K562 (cell line): ENCODE measurements around the gene LAMA1. TPM values are rescaled to one million over a fixed set of nuclear protein-coding genes. Genes with fewer than 3 reads are reported as not detected.

Experiments used
- ATAC-seq: fragments of 200-7000 bp; cut with Tn5 transposase; 3 replicates; pipeline ENCODE4 v1.9.1; 2020; ENCODE audit warnings: moderate library complexity
- BruUV-seq: library from RNA; stranded (reverse); fragments of 400-500 nt; replicated peaks from 2 replicates; lab custom pipeline; 2021; lab: Mats Ljungman, UMichigan
- CTCF ChIA-PET: fragments of 300-600 bp; formaldehyde crosslinking; extraction: SDS; loops from one replicate; lab custom pipeline; 2021; ENCODE audit warnings: low intra/inter-chr PET ratio; lab: Yijun Ruan, JAX
- POLR2A ChIA-PET: fragments of 300-600, 350-650 bp; sonication (Branson Sonifier 250); formaldehyde crosslinking; extraction: SDS; loops from one replicate; lab custom pipeline; 2021; ENCODE audit warnings: antibody characterized with exemption, inconsistent platforms; lab: Yijun Ruan, JAX
- DNase-seq, 4 experiments: peaks; one replicate each; pipeline versions ENCODE4 v3.0.0 to v3.0.0-alpha.2; 2011 to 2018; ENCODE audit warnings: low spot score in 3 of 4, mixed read lengths in 3 of 4; ENCODE audit errors: extremely low read depth in 1 of 4
- FAIRE-seq: peaks from 2 replicates; lab custom pipeline; 2011; peaks lifted over from hg19 to GRCh38; lab: Jason Lieb, UNC
- H2AFZ ChIP-seq: 2 replicates; pipeline ENCODE4 v1.6.0; 2011; ENCODE audit warnings: low read depth, low read length, control low read depth, inconsistent platforms
- H3K27ac ChIP-seq: fragments of 200-600 bp; 3 replicates; pipeline ENCODE4 v1.8.0; 2011; ENCODE audit warnings: low read depth, mild to moderate bottlenecking, control low read depth, inconsistent platforms, low read length, moderate library complexity, mixed read lengths; ENCODE audit errors: extremely low read depth
- H3K27me3 ChIP-seq, 2 experiments: fragments of 300-600 bp in 1 of 2; 2 replicates in 1 of 2; 3 replicates in 1 of 2; pipeline versions ENCODE4 v1.6.0 to v1.8.0; 2011; ENCODE audit warnings: inconsistent platforms in 2 of 2, low read length in 2 of 2, mild to moderate bottlenecking in 1 of 2, mixed read lengths in 1 of 2, moderate library complexity in 1 of 2; ENCODE audit not compliant: control insufficient read depth in 2 of 2, insufficient read depth in 2 of 2
- H3K36me3 ChIP-seq: fragments of 300-600 bp; 3 replicates; pipeline ENCODE4 v1.8.0; 2011; ENCODE audit warnings: mild to moderate bottlenecking, low read length, inconsistent platforms; ENCODE audit not compliant: control insufficient read depth, insufficient read depth
- H3K4me1 ChIP-seq, 2 experiments: fragments of 200-600 bp in 1 of 2; replicated peaks in 1 of 2; 2 replicates in 1 of 2; 3 replicates in 1 of 2; pipeline versions ENCODE4 v1.5.1 to v1.8.0; 2011; ENCODE audit warnings: inconsistent platforms in 2 of 2, low read length in 2 of 2, mild to moderate bottlenecking in 1 of 2, mixed read lengths in 1 of 2, moderate library complexity in 1 of 2; ENCODE audit not compliant: control insufficient read depth in 2 of 2, insufficient read depth in 2 of 2
- H3K4me2 ChIP-seq: 2 replicates; pipeline ENCODE4 v1.6.1; 2011; ENCODE audit warnings: low read length, control low read depth, inconsistent platforms, mixed read lengths; ENCODE audit not compliant: insufficient read depth
- H3K4me3 ChIP-seq: fragments of 200-600 bp; sonication (generic), shearing (Covaris generic); 2 replicates; pipeline ENCODE4 v1.5.1; 2016; ENCODE audit warnings: control low read depth, inconsistent platforms
- H3K79me2 ChIP-seq: fragments of 200-600 bp; 3 replicates; pipeline ENCODE4 v1.8.0; 2011; ENCODE audit warnings: low read length, inconsistent platforms; ENCODE audit not compliant: control insufficient read depth, insufficient read depth
- H3K9ac ChIP-seq, 2 experiments: 2 replicates each; pipeline versions ENCODE4 v1.6.0 to v1.6.1; 2011; ENCODE audit warnings: low read depth in 2 of 2, low read length in 2 of 2, control low read depth in 1 of 2, inconsistent platforms in 1 of 2, mild to moderate bottlenecking in 1 of 2, mixed read lengths in 1 of 2; ENCODE audit not compliant: insufficient read depth in 1 of 2
- H3K9me1 ChIP-seq: one replicate; pipeline ENCODE4 v1.6.0; 2011; ENCODE audit warnings: inconsistent platforms, mild to moderate bottlenecking, low read length, moderate library complexity; ENCODE audit not compliant: control insufficient read depth, insufficient read depth
- H3K9me3 ChIP-seq: replicated peaks from 2 replicates; pipeline ENCODE4 v1.5.1; 2011; ENCODE audit warnings: low read depth, low read length, inconsistent platforms; ENCODE audit not compliant: control insufficient read depth, insufficient read depth
- H4K20me1 ChIP-seq: replicated peaks from 2 replicates; pipeline ENCODE4 v1.6.1; 2011; ENCODE audit warnings: low read length, inconsistent platforms, mixed read lengths; ENCODE audit not compliant: control insufficient read depth, insufficient read depth
- CSDE1 ChIP-seq, 2 experiments: fragments of 450-650 bp; IDR thresholded peaks; 2 replicates each; pipeline ENCODE4 v1.6.1; 2016; ENCODE audit warnings: mild to moderate bottlenecking in 1 of 2
- EHMT2 ChIP-seq: fragments of 450-650 bp; IDR thresholded peaks from 2 replicates; pipeline ENCODE4 v1.6.1; 2018; ENCODE audit warnings: antibody characterized with exemption
- FOXA3 ChIP-seq, 2 experiments: fragments of 450-650 bp in 1 of 2; sonication (generic) in 1 of 2; formaldehyde crosslinking; IDR thresholded peaks in 1 of 2; conservative IDR thresholded peaks in 1 of 2; 2 replicates each; pipeline versions ENCODE4 v1.4.0 to v1.8.0; 2020 to 2022; ENCODE audit warnings: mild to moderate bottlenecking in 2 of 2, missing genetic modification reagents in 1 of 2
- HLTF ChIP-seq: fragments of 450-650 bp; IDR thresholded peaks from 2 replicates; pipeline ENCODE4 v1.6.1; 2016
- NCOA2 ChIP-seq, 2 experiments: fragments of 450-650 bp; IDR thresholded peaks; 2 replicates each; pipeline ENCODE4 v1.6.1; 2018; ENCODE audit warnings: mild to moderate bottlenecking in 2 of 2, moderate library complexity in 1 of 2; ENCODE audit not compliant: partially characterized antibody in 2 of 2
- NR1H2 ChIP-seq: sonication (generic); formaldehyde crosslinking; IDR thresholded peaks from 2 replicates; pipeline ENCODE4 v1.4.0; 2020; ENCODE audit warnings: mild to moderate bottlenecking, missing genetic modification reagents
- POLR2H ChIP-seq: IDR thresholded peaks from 2 replicates; pipeline ENCODE4 v1.6.1; 2016; ENCODE audit warnings: missing genetic modification characterization, low read depth, mild to moderate bottlenecking, control low read depth, missing compliant biosample characterization, moderate library complexity
- RCOR1 ChIP-seq, 2 experiments: IDR thresholded peaks; 2 replicates each; pipeline ENCODE4 v1.6.1; 2012; ENCODE audit warnings: low read depth in 2 of 2, low read length in 2 of 2, borderline replicate concordance in 1 of 2, improper control_type of control experiment in 1 of 2
- RNF2 ChIP-seq: sonication (generic); IDR thresholded peaks from 2 replicates; pipeline ENCODE4 v1.6.1; 2016
- SMARCC2 ChIP-seq: fragments of 450-650 bp; IDR thresholded peaks from 2 replicates; pipeline ENCODE4 v1.6.1; 2017; ENCODE audit warnings: antibody characterized with exemption, moderate library complexity, mild to moderate bottlenecking, low read depth
- TAL1 ChIP-seq: fragments of 450-650 bp; IDR thresholded peaks from 2 replicates; pipeline ENCODE4 v1.6.1; 2016; ENCODE audit warnings: mild to moderate bottlenecking
- ZBTB1 ChIP-seq: sonication (generic); formaldehyde crosslinking; IDR thresholded peaks from 2 replicates; pipeline ENCODE4 v1.8.1; 2023; ENCODE audit warnings: missing genetic modification reagents, low read depth, mild to moderate bottlenecking, borderline replicate concordance
- ZFX ChIP-seq: sonication (generic); formaldehyde crosslinking; IDR thresholded peaks from 2 replicates; pipeline ENCODE4 v1.8.0; 2022; ENCODE audit warnings: mild to moderate bottlenecking, missing genetic modification reagents, moderate library complexity
- ZNF41 ChIP-seq: fragments of 250-450 bp; sonication (Bioruptor Pico); conservative IDR thresholded peaks from 2 replicates; pipeline ENCODE4 v1.4.0; 2020; ENCODE audit warnings: mild to moderate bottlenecking
- WGBS: fragments of 100-300 bp; shearing (Covaris generic); methylation state at CpG from one replicate; pipeline ENCODE4 v1.1.6; 2016; ENCODE audit warnings: low coverage, mixed read lengths; ENCODE audit not compliant: insufficient coverage; ENCODE audit errors: missing lambda C conversion rate; 5-methylcytosine and 5-hydroxymethylcytosine counted together
- in situ Hi-C: fragments of 300-500 bp; cut with MboI; formaldehyde crosslinking; loops from 4 replicates; pipeline ENCODE4 v1.15.0; 2018; ENCODE audit warnings: inconsistent platforms, mixed read lengths
- intact Hi-C: fragments of 100-400 bp; cut with micrococcal nuclease; formaldehyde crosslinking; loops from 2 replicates; pipeline ENCODE4 v1.14.2; 2022
- polyA plus RNA-seq, 8 experiments: library from polyadenylated mRNA; depleted of rRNA in 4 of 8; stranded (reverse) in 5 of 8; unstranded in 3 of 8; fragments of >200 nt; fragmentation: Nextera tagmentation in 2 of 8; fragmentation: Illumina TruSeq in 1 of 8; extraction: Ambion mirVana in 2 of 8; extraction: Trizol in 1 of 8; gene quantifications; 2 replicates each; pipeline versions ENCODE4 v1.2.1 to v1.2.3, GENCODE V29; 2011 to 2014; ENCODE audit warnings: inconsistent platforms in 1 of 8, missing spikeins in 1 of 8
- total RNA-seq, 7 experiments: library from RNA; depleted of rRNA in 6 of 7; stranded (reverse); fragments of >200 nt in 6 of 7; fragmentation: Illumina TruSeq in 2 of 7; extraction: Trizol in 2 of 7; gene quantifications; 2 replicates each; pipeline versions ENCODE4 v1.2.1 to v1.2.3, GENCODE V29; 2011 to 2021; ENCODE audit warnings: low replicate concordance in 1 of 7
- TF ChIP-seq, protein P1 (sequence below): fragments of 450-650 bp; IDR thresholded peaks from 2 replicates; pipeline ENCODE4 v1.6.1; 2014; ENCODE audit warnings: low read depth, mild to moderate bottlenecking, moderate library complexity, borderline replicate concordance

The LAMA1 gene
- total and polyA plus RNA-seq, 9 of the 15 experiments (the other 6 are each of a cell fraction or from before 2014, with no cell fraction given) = 0.04 TPM; not detected in 8

DNA sequence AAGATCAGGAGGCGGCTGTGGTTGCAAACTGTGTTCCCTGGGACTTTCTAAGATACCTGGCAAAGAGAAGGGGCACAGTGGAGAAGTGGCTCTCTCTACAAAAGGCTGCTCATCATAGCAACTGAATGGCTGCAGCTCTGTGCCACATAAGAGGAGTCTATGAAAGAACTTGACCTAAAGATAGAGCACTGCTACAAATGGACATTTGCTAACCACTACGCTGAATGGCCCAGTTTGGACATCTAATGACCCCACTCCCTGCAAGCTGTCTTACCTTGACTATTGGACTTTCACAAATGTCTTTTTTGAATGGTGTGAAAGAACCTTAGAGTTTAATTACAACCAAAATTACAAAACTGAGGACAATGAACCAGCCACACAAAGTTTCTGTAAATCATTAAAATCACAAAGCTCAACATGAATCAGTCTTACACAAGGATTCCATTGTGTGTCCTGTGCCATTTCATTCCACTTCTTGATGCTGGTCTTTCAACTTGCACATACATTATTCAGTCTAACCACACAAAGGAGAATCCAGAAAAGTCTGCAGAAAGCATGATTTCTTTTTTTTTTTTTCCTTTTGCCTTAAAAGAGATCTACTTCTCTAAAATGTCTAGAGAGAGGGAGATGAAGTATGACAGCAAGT is 154.0 kb downstream of the LAMA1 start:
- intact Hi-C loops = no loop called here
- 0% methylated on average over 2 of the region's 2 CpGs for WGBS
- H3K4me1 ChIP-seq = no peaks in the 10 kb centered on the region
- ATAC-seq = no peak
- POLR2A ChIA-PET = interaction anchor here (0.6 kb wide), 1 partner anchor 158 kb away, joined by 3 read pairs; no protein-coding TSS in a partner anchor
- no peaks in the 10 kb centered on the region for H3K36me3 ChIP-seq
- H3K9ac ChIP-seq = no peak overlapping the region
- no peaks in the 10 kb centered on the region for H3K79me2 ChIP-seq
- H2AFZ ChIP-seq = no peak overlapping the region
- TF ChIP-seq, protein P1, sequence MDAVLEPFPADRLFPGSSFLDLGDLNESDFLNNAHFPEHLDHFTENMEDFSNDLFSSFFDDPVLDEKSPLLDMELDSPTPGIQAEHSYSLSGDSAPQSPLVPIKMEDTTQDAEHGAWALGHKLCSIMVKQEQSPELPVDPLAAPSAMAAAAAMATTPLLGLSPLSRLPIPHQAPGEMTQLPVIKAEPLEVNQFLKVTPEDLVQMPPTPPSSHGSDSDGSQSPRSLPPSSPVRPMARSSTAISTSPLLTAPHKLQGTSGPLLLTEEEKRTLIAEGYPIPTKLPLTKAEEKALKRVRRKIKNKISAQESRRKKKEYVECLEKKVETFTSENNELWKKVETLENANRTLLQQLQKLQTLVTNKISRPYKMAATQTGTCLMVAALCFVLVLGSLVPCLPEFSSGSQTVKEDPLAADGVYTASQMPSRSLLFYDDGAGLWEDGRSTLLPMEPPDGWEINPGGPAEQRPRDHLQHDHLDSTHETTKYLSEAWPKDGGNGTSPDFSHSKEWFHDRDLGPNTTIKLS = no peak
- TF ChIP-seq TAL1 (no peak), EHMT2 (no peak), ZFX (CRISPR knock-in tag) (no peak), RNF2 (no peak), ZBTB1 (CRISPR knock-in tag) (no peak), FOXA3 (CRISPR knock-in tag; conservative IDR thresholded peaks at IDR 0.05 in 1 of 2, IDR thresholded peaks at IDR 0.05 in 1 of 2) (no peak), POLR2H (no peak), CSDE1 (IDR thresholded peaks at IDR 0.05) (no peak), NR1H2 (no peak), HLTF (no peak), RCOR1 (IDR thresholded peaks at IDR 0.05; ENCODE audit: borderline replicate concordance in 1 of 2, low read depth in 2 of 2, low read length in 2 of 2) (no peak), ZNF41 (CRISPR knock-in tag) (no peak), NCOA2 (IDR thresholded peaks at IDR 0.05; ENCODE audit: partially characterized antibody in 2 of 2) (no peak), SMARCC2 (no peak)
- TF ChIP-seq, all 486 proteins: peak for 0
- DNase-seq (no peak), FAIRE-seq (no peak)
- Histone ChIP-seq H3K4me3 (no peak overlapping the region), H3K4me2 (no peak overlapping the region), H3K27ac (no peak overlapping the region), H3K27me3 (peaks cover 16 to 23% of the 10 kb centered on the region in 2 experiments; a peak in 4 of 5 replicates), H3K9me3 (no peaks in the 10 kb centered on the region), H4K20me1 (no peaks in the 10 kb centered on the region), H3K9me1 (no peaks in the 10 kb centered on the region)
- CTCF ChIA-PET = no interaction called here
- in situ Hi-C loops = no loop called here
- no TSS peak for BruUV-seq
